ENCODE data around the gene GP9.

Gene GP9

GRCh38 chr3:129028866-129029265 is 31.7 kb upstream of the GP9 start:
- H3K9ac ChIP-seq (ENCODE audit: low read length), result no peak overlapping the region
- no peak overlapping the region for H3K4me2 ChIP-seq (ENCODE audit: low read length)
- H3K27me3 ChIP-seq (ENCODE audit: low read depth, low read length), result 0 out of 2 replicates have a peak, but pooled peaks cover 3% of the 10 kb centered on the region
- H2AFZ ChIP-seq (ENCODE audit: low read depth, low read length), result no peak overlapping the region
- H3K4me1 ChIP-seq (ENCODE audit: low read length), result peaks cover 10% of the 10 kb centered on the region
- no peaks in the 10 kb centered on the region for H3K79me2 ChIP-seq (ENCODE audit: low read length)
- H3K9me3 ChIP-seq (ENCODE audit: insufficient read depth, low read length), result no peaks in the 10 kb centered on the region
- TF ChIP-seq CTCF (IDR thresholded peaks at IDR 0.05; ENCODE audit: low read depth, low read length), result no peak
- no peak for TF ChIP-seq EZH2phosphoT487 (IDR thresholded peaks at IDR 0.05; ENCODE audit: low read depth)
- no peaks in the 10 kb centered on the region for H4K20me1 ChIP-seq (ENCODE audit: insufficient read depth, low read length)
- H3K27ac ChIP-seq (ENCODE audit: low read length), result no peak overlapping the region
- H3K36me3 ChIP-seq (replicated peaks; ENCODE audit: low read depth, low read length), result no peaks in the 10 kb centered on the region
- no peak overlapping the region for H3K4me3 ChIP-seq (ENCODE audit: low read length)

DNA sequence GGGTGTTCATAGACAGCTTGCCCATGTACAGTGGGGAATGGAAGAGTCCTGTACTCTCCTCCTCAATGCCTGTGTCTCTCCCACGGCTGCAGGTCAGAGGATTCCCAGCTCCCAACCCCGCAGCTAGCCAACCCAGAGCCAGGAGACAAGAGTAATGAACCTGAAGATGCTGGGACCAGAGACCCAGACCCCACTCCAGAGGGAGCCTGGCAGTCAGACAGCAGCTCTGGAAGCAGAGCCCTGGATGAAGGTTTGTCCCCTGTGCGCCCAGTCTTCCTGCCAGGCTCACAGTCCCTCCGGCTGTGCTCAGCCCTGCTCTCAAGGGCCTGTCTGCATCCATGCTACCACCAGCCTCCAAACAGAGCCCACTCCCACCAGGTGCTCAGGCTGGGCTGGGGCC is 30.0 kb upstream of the GP9 start:
- no peaks in the 10 kb centered on the region for H4K20me1 ChIP-seq (ENCODE audit: insufficient read depth, low read length)
- H3K27ac ChIP-seq (ENCODE audit: low read length), result no peak overlapping the region
- H3K9me3 ChIP-seq (ENCODE audit: insufficient read depth, low read length), result no peaks in the 10 kb centered on the region
- H3K4me1 ChIP-seq (ENCODE audit: low read length), result peaks cover 10% of the 10 kb centered on the region
- H3K27me3 ChIP-seq (ENCODE audit: low read depth, low read length), result 0 out of 2 replicates have a peak, but pooled peaks cover 3% of the 10 kb centered on the region
- no peaks in the 10 kb centered on the region for H3K79me2 ChIP-seq (ENCODE audit: low read length)
- TF ChIP-seq EZH2phosphoT487 (IDR thresholded peaks at IDR 0.05; ENCODE audit: low read depth) (no peak), CTCF (IDR thresholded peaks at IDR 0.05; ENCODE audit: low read depth, low read length) (no peak)
- H3K4me3 ChIP-seq (ENCODE audit: low read length), result no peak overlapping the region
- H3K4me2 ChIP-seq (ENCODE audit: low read length), result no peak overlapping the region
- no peaks in the 10 kb centered on the region for H3K36me3 ChIP-seq (replicated peaks; ENCODE audit: low read depth, low read length)
- H3K9ac ChIP-seq (ENCODE audit: low read length), result no peak overlapping the region
- no peak overlapping the region for H2AFZ ChIP-seq (ENCODE audit: low read depth, low read length)

GRCh38 chr3:129031476-129032215 is 28.9 kb upstream of the GP9 start:
- Histone ChIP-seq H3K9ac (ENCODE audit: low read length) (no peak overlapping the region), H3K4me2 (ENCODE audit: low read length) (no peak overlapping the region), H3K9me3 (ENCODE audit: insufficient read depth, low read length) (no peaks in the 10 kb centered on the region), H4K20me1 (ENCODE audit: insufficient read depth, low read length) (no peaks in the 10 kb centered on the region), H3K27me3 (ENCODE audit: low read depth, low read length) (no peaks in the 10 kb centered on the region), H3K27ac (ENCODE audit: low read length) (no peak overlapping the region), H3K36me3 (replicated peaks; ENCODE audit: low read depth, low read length) (no peaks in the 10 kb centered on the region), H3K79me2 (ENCODE audit: low read length) (no peaks in the 10 kb centered on the region), H3K4me3 (ENCODE audit: low read length) (no peak overlapping the region), H3K4me1 (ENCODE audit: low read length) (peaks cover 6% of the 10 kb centered on the region), H2AFZ (ENCODE audit: low read depth, low read length) (no peak overlapping the region)
- TF ChIP-seq EZH2phosphoT487 (IDR thresholded peaks at IDR 0.05; ENCODE audit: low read depth), result no peak
- TF ChIP-seq CTCF (IDR thresholded peaks at IDR 0.05; ENCODE audit: low read depth, low read length), result no peak

GRCh38 chr3:129032716-129033115 is 27.9 kb upstream of the GP9 start:
- Histone ChIP-seq H3K27ac (ENCODE audit: low read length) (no peak overlapping the region), H3K4me1 (ENCODE audit: low read length) (no peaks in the 10 kb centered on the region), H3K9me3 (ENCODE audit: insufficient read depth, low read length) (no peaks in the 10 kb centered on the region), H3K27me3 (ENCODE audit: low read depth, low read length) (no peaks in the 10 kb centered on the region), H2AFZ (ENCODE audit: low read depth, low read length) (no peak overlapping the region), H3K4me2 (ENCODE audit: low read length) (no peak overlapping the region), H3K79me2 (ENCODE audit: low read length) (no peaks in the 10 kb centered on the region), H3K9ac (ENCODE audit: low read length) (no peak overlapping the region), H4K20me1 (ENCODE audit: insufficient read depth, low read length) (no peaks in the 10 kb centered on the region), H3K4me3 (ENCODE audit: low read length) (no peak overlapping the region), H3K36me3 (replicated peaks; ENCODE audit: low read depth, low read length) (no peaks in the 10 kb centered on the region)
- TF ChIP-seq CTCF (IDR thresholded peaks at IDR 0.05; ENCODE audit: low read depth, low read length), result no peak
- TF ChIP-seq EZH2phosphoT487 (IDR thresholded peaks at IDR 0.05; ENCODE audit: low read depth), result no peak

Measured in OCI-LY3 (cell line).